Measurements from ENCODE around the gene CDCA4. TPM values are rescaled to one million over a fixed set of nuclear protein-coding genes. Genes with fewer than 3 reads are reported as not detected.

CDCA4 gene
- total and polyA plus RNA-seq, 2 experiments from 2014 or later: 24.0 to 27.5 TPM

- Histone ChIP-seq H3F3A (ENCODE audit: insufficient read depth) (peaks cover 7% of the 10 kb centered on the region), H3K9me2 (ENCODE audit: insufficient read depth) (no peaks in the 10 kb centered on the region), H4K20me1 (ENCODE audit: insufficient read depth) (no peaks in the 10 kb centered on the region), H3K4me3 (peak overlapping the region; percentile 78; the same call in 1 of the 2 replicates), H3K79me2 (ENCODE audit: insufficient read depth) (peaks cover 34% of the 10 kb centered on the region), H3K9ac (peak overlapping the region; percentile 80; the same call in 1 of the 2 replicates), H3K27ac (no peak overlapping the region), H3K4me2 (ENCODE audit: unreplicated experiment) (peak overlapping the region; percentile 83), H3K4me1 (ENCODE audit: insufficient read depth) (peaks cover 39% of the 10 kb centered on the region), H3K9me3 (ENCODE audit: low read depth) (no peaks in the 10 kb centered on the region), H2AFZ (no peak overlapping the region), H3K36me3 (ENCODE audit: low read depth) (no peaks in the 10 kb centered on the region), H3K27me3 (replicated peaks; ENCODE audit: insufficient read depth) (no peaks in the 10 kb centered on the region)
- DNase-seq: no peak
- TF ChIP-seq EZH2 (IDR thresholded peaks at IDR 0.05; ENCODE audit: insufficient read depth, poor library complexity, severe bottlenecking) (no peak), EZH2phosphoT487 (IDR thresholded peaks at IDR 0.05; ENCODE audit: insufficient read depth, low read depth) (no peak)
- in situ Hi-C loops (cut with MboI): no loop called here
- 41 to 43% methylated on average over 6 to 8 of the region's 8 CpGs for WGBS, 2 experiments (ENCODE audit: low coverage in 1 of 2, low lambda C conversion rate in 2 of 2, missing lambda C conversion rate in 2 of 2)
These were observed 53.9 kb downstream of the CDCA4 start for GRCh38 chr14:104966981-104967385.

DNA sequence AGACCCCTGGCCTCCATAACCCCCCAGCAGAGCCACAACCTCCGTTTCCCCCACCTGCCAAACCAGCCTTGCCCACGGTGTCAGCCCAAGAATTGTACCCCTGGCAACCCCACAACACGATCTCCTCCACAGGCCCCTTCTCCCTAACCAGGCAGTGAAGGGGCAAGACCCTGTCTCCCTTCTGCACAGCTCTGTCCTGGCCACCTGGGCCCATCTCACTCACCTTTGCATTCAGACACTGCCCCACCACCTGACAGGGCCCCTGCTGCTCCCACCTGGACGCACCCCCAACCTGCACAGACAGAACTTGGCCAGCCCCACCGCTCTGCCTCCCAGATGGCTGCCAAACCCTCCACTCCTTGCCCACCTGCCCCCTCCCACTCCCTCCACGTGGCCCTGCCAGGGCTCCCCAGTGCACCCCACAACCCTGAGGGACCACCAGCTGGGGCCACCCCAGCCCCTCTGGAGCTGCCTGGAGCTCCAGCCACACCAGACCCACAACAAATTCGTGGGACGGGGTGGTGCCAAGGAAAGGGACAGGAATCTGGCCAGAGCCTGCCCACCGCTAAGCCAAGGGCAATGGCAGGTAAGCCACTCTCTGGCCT lies 54.5 kb downstream of the CDCA4 start:
- Histone ChIP-seq H3K27me3 (replicated peaks; ENCODE audit: insufficient read depth) (no peaks in the 10 kb centered on the region), H3K4me2 (ENCODE audit: unreplicated experiment) (no peak overlapping the region), H3K27ac (no peak overlapping the region), H3K36me3 (ENCODE audit: low read depth) (no peaks in the 10 kb centered on the region), H3K9me2 (ENCODE audit: insufficient read depth) (no peaks in the 10 kb centered on the region), H3K9me3 (ENCODE audit: low read depth) (no peaks in the 10 kb centered on the region), H3F3A (ENCODE audit: insufficient read depth) (peaks cover 4% of the 10 kb centered on the region), H2AFZ (no peak overlapping the region), H3K79me2 (ENCODE audit: insufficient read depth) (peaks cover 41% of the 10 kb centered on the region), H4K20me1 (ENCODE audit: insufficient read depth) (no peaks in the 10 kb centered on the region), H3K4me1 (ENCODE audit: insufficient read depth) (peaks cover 35% of the 10 kb centered on the region), H3K9ac (no peak overlapping the region), H3K4me3 (no peak overlapping the region)
- no peak for DNase-seq
- in situ Hi-C loops (cut with MboI): no loop called here
- WGBS, 2 experiments (ENCODE audit: low coverage in 1 of 2, low lambda C conversion rate in 2 of 2, missing lambda C conversion rate in 2 of 2): 80 to 86% methylated on average over 7 to 9 of the region's 9 CpGs
- TF ChIP-seq EZH2phosphoT487 (IDR thresholded peaks at IDR 0.05; ENCODE audit: insufficient read depth, low read depth): no peak
- TF ChIP-seq EZH2 (IDR thresholded peaks at IDR 0.05; ENCODE audit: insufficient read depth, poor library complexity, severe bottlenecking): no peak

- 87% methylated on average over 13 of the region's 13 CpGs for WGBS, 2 experiments (ENCODE audit: low coverage in 1 of 2, low lambda C conversion rate in 2 of 2, missing lambda C conversion rate in 2 of 2)
- H3K27me3 ChIP-seq (replicated peaks; ENCODE audit: insufficient read depth): no peaks in the 10 kb centered on the region
- H3K9me2 ChIP-seq (ENCODE audit: insufficient read depth): no peaks in the 10 kb centered on the region
- peaks cover 28% of the 10 kb centered on the region for H3K4me1 ChIP-seq (ENCODE audit: insufficient read depth)
- H3K36me3 ChIP-seq (ENCODE audit: low read depth): no peaks in the 10 kb centered on the region
- TF ChIP-seq EZH2phosphoT487 (IDR thresholded peaks at IDR 0.05; ENCODE audit: insufficient read depth, low read depth) (no peak), EZH2 (IDR thresholded peaks at IDR 0.05; ENCODE audit: insufficient read depth, poor library complexity, severe bottlenecking) (no peak)
- in situ Hi-C loops (cut with MboI): no loop called here
- H3K4me2 ChIP-seq (ENCODE audit: unreplicated experiment): no peak overlapping the region
- no peaks in the 10 kb centered on the region; the same call in 1 of the 2 replicates for H4K20me1 ChIP-seq (ENCODE audit: insufficient read depth)
- H3K79me2 ChIP-seq (ENCODE audit: insufficient read depth): peaks cover 41% of the 10 kb centered on the region
- no peak overlapping the region for H2AFZ ChIP-seq
- no peak overlapping the region for H3K27ac ChIP-seq
- H3K9ac ChIP-seq: no peak overlapping the region
- no peak overlapping the region for H3K4me3 ChIP-seq
- DNase-seq: no peak
- no peaks in the 10 kb centered on the region; the same call in 1 of the 2 replicates for H3F3A ChIP-seq (ENCODE audit: insufficient read depth)
- H3K9me3 ChIP-seq (ENCODE audit: low read depth): no peaks in the 10 kb centered on the region
These were observed 55.2 kb downstream of the CDCA4 start for GRCh38 chr14:104965561-104966231.

DNA sequence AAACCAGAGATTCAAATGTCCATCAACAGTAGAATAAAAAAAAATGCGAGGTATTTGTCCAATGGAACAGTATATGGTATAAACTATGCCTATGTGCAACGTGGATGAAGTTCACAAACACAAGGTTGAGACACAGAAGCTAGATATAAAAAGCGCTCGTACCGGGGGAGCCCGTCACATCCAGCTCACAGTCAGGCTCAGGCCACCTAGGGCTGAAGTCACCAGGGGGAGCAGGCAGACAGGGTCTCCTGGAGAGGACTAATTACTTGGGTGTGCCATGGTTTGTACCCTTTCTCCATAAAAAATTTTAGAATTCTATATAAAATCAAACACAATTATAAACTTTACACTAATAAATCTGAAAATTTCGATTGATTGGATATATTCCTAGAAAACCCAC lies 56.3 kb downstream of the CDCA4 start:
- H3K36me3 ChIP-seq (ENCODE audit: low read depth): no peaks in the 10 kb centered on the region
- no peaks in the 10 kb centered on the region for H3K9me2 ChIP-seq (ENCODE audit: insufficient read depth)
- no peak overlapping the region for H3K9ac ChIP-seq
- 97% methylated on average over 7 of the region's 7 CpGs for WGBS, 2 experiments (ENCODE audit: low coverage in 1 of 2, low lambda C conversion rate in 2 of 2, missing lambda C conversion rate in 2 of 2)
- no peaks in the 10 kb centered on the region; the same call in 1 of the 2 replicates for H3F3A ChIP-seq (ENCODE audit: insufficient read depth)
- TF ChIP-seq EZH2phosphoT487 (IDR thresholded peaks at IDR 0.05; ENCODE audit: insufficient read depth, low read depth): no peak
- TF ChIP-seq EZH2 (IDR thresholded peaks at IDR 0.05; ENCODE audit: insufficient read depth, poor library complexity, severe bottlenecking): no peak
- H3K27ac ChIP-seq: no peak overlapping the region
- H2AFZ ChIP-seq: no peak overlapping the region
- H3K79me2 ChIP-seq (ENCODE audit: insufficient read depth): peaks cover 46% of the 10 kb centered on the region
- H3K4me3 ChIP-seq: no peak overlapping the region
- no peaks in the 10 kb centered on the region for H3K27me3 ChIP-seq (replicated peaks; ENCODE audit: insufficient read depth)
- H3K4me1 ChIP-seq (ENCODE audit: insufficient read depth): peaks cover 25% of the 10 kb centered on the region
- H4K20me1 ChIP-seq (ENCODE audit: insufficient read depth): no peaks in the 10 kb centered on the region; the same call in 1 of the 2 replicates
- in situ Hi-C loops (cut with MboI): no loop called here
- DNase-seq: no peak
- H3K9me3 ChIP-seq (ENCODE audit: low read depth): no peaks in the 10 kb centered on the region
- no peak overlapping the region for H3K4me2 ChIP-seq (ENCODE audit: unreplicated experiment)

Other genes with a start within 250 kb of the CDCA4 start
- gene AKT1, start 225.3 kb downstream of the CDCA4 start, total RNA-seq (2014; rRNA removed; shearing (Covaris generic)): 154 and 164 TPM in 2 replicates
- 16.9 and 17.9 TPM in 2 replicates for gene AKT1, start 225.3 kb downstream of the CDCA4 start, polyA plus RNA-seq (2016; fragmentation: Nextera tagmentation; extraction: Ambion mirVana)
- gene ZBTB42, start 220.0 kb downstream of the CDCA4 start, total RNA-seq (2014; rRNA removed; shearing (Covaris generic)): 2.4 and 6.2 TPM in 2 replicates
- gene ZBTB42, start 220.0 kb downstream of the CDCA4 start, polyA plus RNA-seq (2016; fragmentation: Nextera tagmentation; extraction: Ambion mirVana): 0.56 and 0.75 TPM in 2 replicates
- gene CEP170B, start 155.8 kb downstream of the CDCA4 start, total RNA-seq (2014; rRNA removed; shearing (Covaris generic)): 23.3 and 24.5 TPM in 2 replicates
- gene CEP170B, start 155.8 kb downstream of the CDCA4 start, polyA plus RNA-seq (2016; fragmentation: Nextera tagmentation; extraction: Ambion mirVana): 2.5 and 2.7 TPM in 2 replicates
- gene PLD4, start 96.2 kb downstream of the CDCA4 start, total RNA-seq (2014; rRNA removed; shearing (Covaris generic)): not detected in 2 replicates
- gene PLD4, start 96.2 kb downstream of the CDCA4 start, polyA plus RNA-seq (2016; fragmentation: Nextera tagmentation; extraction: Ambion mirVana): not detected in 2 replicates
- 58.0 and 64.9 TPM in 2 replicates for gene AHNAK2, start 42.7 kb downstream of the CDCA4 start, total RNA-seq (2014; rRNA removed; shearing (Covaris generic))
- 38.3 and 38.9 TPM in 2 replicates for gene AHNAK2, start 42.7 kb downstream of the CDCA4 start, polyA plus RNA-seq (2016; fragmentation: Nextera tagmentation; extraction: Ambion mirVana)
- gene CLBA1, start 35.3 kb downstream of the CDCA4 start, total RNA-seq (2014; rRNA removed; shearing (Covaris generic)): 10.4 and 13.5 TPM in 2 replicates
- gene CLBA1, start 35.3 kb downstream of the CDCA4 start, polyA plus RNA-seq (2016; fragmentation: Nextera tagmentation; extraction: Ambion mirVana): 7.7 and 11.5 TPM in 2 replicates
- not detected in 2 replicates for gene GPR132, start 44.3 kb upstream of the CDCA4 start, total RNA-seq (2014; rRNA removed; shearing (Covaris generic))
- not detected in 2 replicates for gene GPR132, start 44.3 kb upstream of the CDCA4 start, polyA plus RNA-seq (2016; fragmentation: Nextera tagmentation; extraction: Ambion mirVana)
- 0.13 and 1.5 TPM in 2 replicates for gene JAG2, start 147.7 kb upstream of the CDCA4 start, total RNA-seq (2014; rRNA removed; shearing (Covaris generic))
- gene JAG2, start 147.7 kb upstream of the CDCA4 start, polyA plus RNA-seq (2016; fragmentation: Nextera tagmentation; extraction: Ambion mirVana): 0.25 TPM in 1 of 2 replicates, not detected in the other
- gene NUDT14, start 160.2 kb upstream of the CDCA4 start, total RNA-seq (2014; rRNA removed; shearing (Covaris generic)): 6.3 and 8.6 TPM in 2 replicates
- 10.8 and 12.4 TPM in 2 replicates for gene NUDT14, start 160.2 kb upstream of the CDCA4 start, polyA plus RNA-seq (2016; fragmentation: Nextera tagmentation; extraction: Ambion mirVana)
- 74.9 and 77.5 TPM in 2 replicates for gene BTBD6, start 227.4 kb upstream of the CDCA4 start, total RNA-seq (2014; rRNA removed; shearing (Covaris generic))
- gene BTBD6, start 227.4 kb upstream of the CDCA4 start, polyA plus RNA-seq (2016; fragmentation: Nextera tagmentation; extraction: Ambion mirVana): 5.3 and 5.9 TPM in 2 replicates